Measurements from ENCODE around the gene CNGB1. TPM values are rescaled to one million over a fixed set of nuclear protein-coding genes. Genes with fewer than 3 reads are reported as not detected.

The CNGB1 gene
- 0.05 TPM in 1 of 2 replicates, not detected in the other for polyA plus RNA-seq (2012; rRNA removed)
- under 0.01 TPM in 1 of 2 replicates, not detected in the other for polyA plus RNA-seq (2012; cell fraction: cytosol; rRNA removed)
- polyA plus RNA-seq (2012; cell fraction: nucleus; rRNA removed) = 0.05 TPM in 1 of 2 replicates, not detected in the other

DNA sequence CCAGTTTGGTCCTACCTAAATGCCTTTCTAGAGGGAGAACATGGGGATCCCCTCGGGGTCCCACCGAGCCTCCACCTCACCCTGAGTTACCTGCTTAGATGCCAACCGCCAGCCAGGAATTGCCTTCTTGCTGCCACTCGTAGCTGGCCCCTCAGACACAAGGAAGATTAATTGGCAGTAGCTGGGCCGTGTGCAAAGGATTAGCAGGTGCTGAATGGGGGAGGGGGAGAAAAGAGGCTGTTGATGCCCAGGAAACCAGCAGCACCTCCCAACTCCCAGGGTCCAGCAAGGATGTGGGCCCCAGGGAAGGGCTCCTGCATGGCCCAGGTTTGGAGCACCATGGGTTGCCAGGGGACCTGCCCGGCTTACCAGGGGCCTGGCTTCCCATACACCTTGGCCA lies at the start of gene CNGB1:
CNGB1 (minus strand) TSS at position 159 of the 400 bp plus-strand sequence. CDS start 3,842 bp downstream, outside the sequence.
- Histone ChIP-seq H3K4me2 (no peak within 1 kb of the TSS), H3K27ac (ENCODE audit: low read depth in 2 of 2, low read length in 1 of 2) (no peak within 1 kb of the TSS), H2AFZ (ENCODE audit: low read depth) (no peak within 1 kb of the TSS), H3K9me3 (no peaks in the 10 kb centered on the region), H3K27me3 (ENCODE audit: insufficient read depth) (no peaks in the 10 kb centered on the region; the same call in 1 of the 2 replicates), H3K4me3 (ENCODE audit: low read depth in 2 of 2, low read length in 1 of 2) (no peak within 1 kb of the TSS), H3F3A (replicated peaks; ENCODE audit: insufficient read depth) (no peaks in the 10 kb centered on the region), H3K36me3 (replicated peaks in 1 of 2; ENCODE audit: control insufficient read depth in 1 of 2, insufficient read depth in 2 of 2, low read length in 1 of 2) (no peaks in the 10 kb centered on the region), H3K4me1 (ENCODE audit: control insufficient read depth in 1 of 2, insufficient read depth in 2 of 2, low read depth in 1 of 2, low read length in 1 of 2) (peaks cover 0 to 3% of the 10 kb centered on the region in 2 experiments; a peak in 1 of 4 replicates), H3K9me2 (no peaks in the 10 kb centered on the region), H4K20me1 (ENCODE audit: insufficient read depth) (no peaks in the 10 kb centered on the region), H3K79me2 (ENCODE audit: insufficient read depth) (no peaks in the 10 kb centered on the region), H3K9ac (no peak within 1 kb of the TSS)
- POLR2A ChIA-PET = no interaction called here
- TF ChIP-seq RXRA (IDR thresholded peaks at IDR 0.05; ENCODE audit: borderline replicate concordance, low read depth) (no peak), NRF1 (IDR thresholded peaks at IDR 0.05; ENCODE audit: low read depth, low read length) (no peak), YY1 (IDR thresholded peaks at IDR 0.05; ENCODE audit: low read depth) (no peak), JUND (IDR thresholded peaks at IDR 0.05) (no peak), ELF1 (IDR thresholded peaks at IDR 0.05) (no peak), TEAD4 (IDR thresholded peaks at IDR 0.05; ENCODE audit: borderline replicate concordance, insufficient read depth) (no peak), POLR2AphosphoS5 (IDR thresholded peaks at IDR 0.05; ENCODE audit: low read depth, low read length) (no peak), GATA2 (CRISPR knock-in tag; IDR thresholded peaks at IDR 0.05) (no peak), SMC3 (IDR thresholded peaks at IDR 0.05; ENCODE audit: low read depth, low read length) (no peak), FOXM1 (IDR thresholded peaks at IDR 0.05; ENCODE audit: low read depth) (no peak), RAD21 (IDR thresholded peaks at IDR 0.05; ENCODE audit: low read length) (no peak), MXI1 (IDR thresholded peaks at IDR 0.05; ENCODE audit: low read depth, low read length) (no peak), RFX5 (IDR thresholded peaks at IDR 0.05; ENCODE audit: low read length) (no peak)
- TF ChIP-seq, protein P1, sequence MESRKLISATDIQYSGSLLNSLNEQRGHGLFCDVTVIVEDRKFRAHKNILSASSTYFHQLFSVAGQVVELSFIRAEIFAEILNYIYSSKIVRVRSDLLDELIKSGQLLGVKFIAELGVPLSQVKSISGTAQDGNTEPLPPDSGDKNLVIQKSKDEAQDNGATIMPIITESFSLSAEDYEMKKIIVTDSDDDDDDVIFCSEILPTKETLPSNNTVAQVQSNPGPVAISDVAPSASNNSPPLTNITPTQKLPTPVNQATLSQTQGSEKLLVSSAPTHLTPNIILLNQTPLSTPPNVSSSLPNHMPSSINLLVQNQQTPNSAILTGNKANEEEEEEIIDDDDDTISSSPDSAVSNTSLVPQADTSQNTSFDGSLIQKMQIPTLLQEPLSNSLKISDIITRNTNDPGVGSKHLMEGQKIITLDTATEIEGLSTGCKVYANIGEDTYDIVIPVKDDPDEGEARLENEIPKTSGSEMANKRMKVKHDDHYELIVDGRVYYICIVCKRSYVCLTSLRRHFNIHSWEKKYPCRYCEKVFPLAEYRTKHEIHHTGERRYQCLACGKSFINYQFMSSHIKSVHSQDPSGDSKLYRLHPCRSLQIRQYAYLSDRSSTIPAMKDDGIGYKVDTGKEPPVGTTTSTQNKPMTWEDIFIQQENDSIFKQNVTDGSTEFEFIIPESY (IDR thresholded peaks at IDR 0.05; ENCODE audit: borderline replicate concordance, low read depth) = no peak
- DNase-seq = no peak
- CTCF ChIA-PET = interaction anchor here (1.1 kb wide), 1 partner anchor 29 kb away, joined by 3 read pairs; no protein-coding TSS in a partner anchor
- WGBS (ENCODE audit: low lambda C conversion rate) = 49% methylated on average over 5 of the region's 6 CpGs

DNA sequence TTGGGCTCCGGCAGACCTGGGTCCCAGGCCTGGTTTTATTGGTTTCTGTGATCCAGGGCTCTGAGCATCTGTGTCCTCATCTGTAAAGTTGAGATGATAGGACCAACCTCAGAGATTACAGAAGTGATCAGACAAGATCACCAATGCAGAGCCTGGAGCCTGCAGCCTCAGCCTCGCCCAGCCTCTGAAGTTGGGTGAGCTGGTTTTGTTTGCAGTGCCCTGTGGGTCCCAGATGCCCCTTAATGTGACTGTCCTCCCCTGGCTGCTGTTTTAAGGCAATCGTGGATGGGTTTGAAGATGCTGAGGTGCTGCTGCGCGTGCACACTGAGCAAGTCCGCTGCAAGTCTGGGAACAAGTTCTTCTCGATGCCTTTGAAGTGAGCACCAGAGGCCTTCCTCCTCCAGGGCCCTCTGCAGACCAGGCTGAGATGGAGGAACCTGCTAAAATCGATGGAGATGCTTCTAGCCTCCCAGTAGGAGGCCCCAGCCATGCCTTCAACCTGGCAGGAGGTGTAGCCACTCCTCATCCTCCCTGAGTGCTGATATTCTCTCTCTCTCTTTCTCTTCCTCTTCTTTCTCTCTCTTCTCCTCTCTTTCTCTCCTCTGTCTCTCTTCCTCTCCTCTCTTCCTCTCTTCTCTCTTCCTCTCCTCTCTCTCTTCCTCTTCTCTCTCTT lies 49.1 kb upstream of the CNGB1 start:
- H3K27me3 ChIP-seq (ENCODE audit: insufficient read depth) = no peaks in the 10 kb centered on the region
- peaks cover 13 to 39% of the 10 kb centered on the region in 2 experiments for H3K4me1 ChIP-seq (ENCODE audit: control insufficient read depth in 1 of 2, insufficient read depth in 2 of 2, low read depth in 1 of 2, low read length in 1 of 2)
- H3K9me3 ChIP-seq = no peaks in the 10 kb centered on the region
- H3K4me2 ChIP-seq = no peak overlapping the region
- H3K36me3 ChIP-seq (replicated peaks in 1 of 2; ENCODE audit: control insufficient read depth in 1 of 2, insufficient read depth in 2 of 2, low read length in 1 of 2) = peaks cover 0 to 8% of the 10 kb centered on the region in 2 experiments
- H3K9ac ChIP-seq = no peak overlapping the region
- no peaks in the 10 kb centered on the region for H3K79me2 ChIP-seq (ENCODE audit: insufficient read depth)
- WGBS (ENCODE audit: low lambda C conversion rate) = 74% methylated on average over 8 of the region's 8 CpGs
- CTCF ChIA-PET = interaction anchor here (0.8 to 8.5 kb wide), 16 partner anchors 12 to 284 kb away, joined by 3 to 80 read pairs (median 4); partner anchors contain the start of genes CFAP20 and USB1
- H4K20me1 ChIP-seq (ENCODE audit: insufficient read depth) = no peaks in the 10 kb centered on the region
- peaks cover 5% of the 10 kb centered on the region for H3F3A ChIP-seq (replicated peaks; ENCODE audit: insufficient read depth)
- H3K4me3 ChIP-seq (ENCODE audit: low read depth in 2 of 2, low read length in 1 of 2) = no peak overlapping the region
- TF ChIP-seq MXI1 (IDR thresholded peaks at IDR 0.05; ENCODE audit: low read depth, low read length) (no peak), FOXM1 (IDR thresholded peaks at IDR 0.05; ENCODE audit: low read depth) (no peak), EP300 (IDR thresholded peaks at IDR 0.05; ENCODE audit: borderline replicate concordance in 1 of 2, low read depth in 1 of 2, low read length in 1 of 2) (no peak), CHD2 (IDR thresholded peaks at IDR 0.05; ENCODE audit: low read length, partially characterized antibody) (no peak), GABPA (IDR thresholded peaks at IDR 0.05; ENCODE audit: low read depth) (no peak)
- TF ChIP-seq, protein P2, sequence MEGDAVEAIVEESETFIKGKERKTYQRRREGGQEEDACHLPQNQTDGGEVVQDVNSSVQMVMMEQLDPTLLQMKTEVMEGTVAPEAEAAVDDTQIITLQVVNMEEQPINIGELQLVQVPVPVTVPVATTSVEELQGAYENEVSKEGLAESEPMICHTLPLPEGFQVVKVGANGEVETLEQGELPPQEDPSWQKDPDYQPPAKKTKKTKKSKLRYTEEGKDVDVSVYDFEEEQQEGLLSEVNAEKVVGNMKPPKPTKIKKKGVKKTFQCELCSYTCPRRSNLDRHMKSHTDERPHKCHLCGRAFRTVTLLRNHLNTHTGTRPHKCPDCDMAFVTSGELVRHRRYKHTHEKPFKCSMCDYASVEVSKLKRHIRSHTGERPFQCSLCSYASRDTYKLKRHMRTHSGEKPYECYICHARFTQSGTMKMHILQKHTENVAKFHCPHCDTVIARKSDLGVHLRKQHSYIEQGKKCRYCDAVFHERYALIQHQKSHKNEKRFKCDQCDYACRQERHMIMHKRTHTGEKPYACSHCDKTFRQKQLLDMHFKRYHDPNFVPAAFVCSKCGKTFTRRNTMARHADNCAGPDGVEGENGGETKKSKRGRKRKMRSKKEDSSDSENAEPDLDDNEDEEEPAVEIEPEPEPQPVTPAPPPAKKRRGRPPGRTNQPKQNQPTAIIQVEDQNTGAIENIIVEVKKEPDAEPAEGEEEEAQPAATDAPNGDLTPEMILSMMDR (IDR thresholded peaks at IDR 0.05) = no peak
- H3K9me2 ChIP-seq = no peaks in the 10 kb centered on the region
- POLR2A ChIA-PET = no interaction called here
- H2AFZ ChIP-seq (ENCODE audit: low read depth) = no peak overlapping the region
- H3K27ac ChIP-seq (ENCODE audit: low read depth in 2 of 2, low read length in 1 of 2) = no peak overlapping the region
- no peak for DNase-seq

Data from SK-N-SH (cell line).